Smooth muscle cell (in vitro differentiated cells): ENCODE results near the gene CDC5L. TPM values are rescaled to one million over a fixed set of nuclear protein-coding genes. Genes with fewer than 3 reads are reported as not detected.
A peak's percentile ranks its signal among the peaks of the same experiment; 100 is the strongest.

ENCODE experiments used
- DNase-seq: peaks from one replicate; lab custom pipeline; 2025; ENCODE audit not compliant: unreplicated experiment; lab: John Stamatoyannopoulos, UW
- H2AFZ ChIP-seq: fragments of 200-600 bp; sonication (generic); 2 replicates; pipeline ENCODE4 v1.6.0; 2016; ENCODE audit warnings: antibody characterized with exemption, low read depth, mild to moderate bottlenecking
- H3F3A ChIP-seq: fragments of 200-600 bp; sonication (generic); 2 replicates; pipeline ENCODE4 v1.6.0; 2017; ENCODE audit warnings: antibody characterized with exemption, low read depth
- H3K27ac ChIP-seq: fragments of 200-600 bp; sonication (generic); 2 replicates; pipeline ENCODE4 v1.5.1; 2016; ENCODE audit warnings: low read depth, mild to moderate bottlenecking
- H3K27me3 ChIP-seq: fragments of 200-600 bp; sonication (generic); 2 replicates; pipeline ENCODE4 v1.6.1; 2016; ENCODE audit warnings: low read depth, mild to moderate bottlenecking
- H3K36me3 ChIP-seq: fragments of 200-600 bp; sonication (generic); 2 replicates; pipeline ENCODE4 v1.5.1; 2016; ENCODE audit warnings: low read depth
- H3K4me1 ChIP-seq: fragments of 200-600 bp; sonication (generic); 2 replicates; pipeline ENCODE4 v1.5.1; 2016; ENCODE audit warnings: low read depth
- H3K4me2 ChIP-seq: fragments of 200-600 bp; sonication (generic); 2 replicates; pipeline ENCODE4 v1.6.0; 2016; ENCODE audit warnings: mild to moderate bottlenecking
- H3K4me3 ChIP-seq: fragments of 200-600 bp; sonication (generic); 2 replicates; pipeline ENCODE4 v1.5.1; 2016; ENCODE audit warnings: mild to moderate bottlenecking
- H3K79me2 ChIP-seq: fragments of 200-600 bp; sonication (generic); 2 replicates; pipeline ENCODE4 v1.6.0; 2016; ENCODE audit warnings: low read depth, mild to moderate bottlenecking
- H3K9ac ChIP-seq: fragments of 200-600 bp; sonication (generic); 2 replicates; pipeline ENCODE4 v1.6.0; 2016; ENCODE audit warnings: low read depth
- H3K9me3 ChIP-seq: fragments of 200-600 bp; sonication (generic); replicated peaks from 2 replicates; pipeline ENCODE4 v1.5.1; 2016; ENCODE audit warnings: low read depth
- H4K20me1 ChIP-seq: fragments of 200-600 bp; sonication (generic); 2 replicates; pipeline ENCODE4 v1.6.0; 2016; ENCODE audit warnings: low read depth
- CTCF ChIP-seq: fragments of 200-600 bp; sonication (generic); IDR thresholded peaks from 2 replicates; pipeline ENCODE4 v1.5.1; 2017; ENCODE audit warnings: borderline replicate concordance, mild to moderate bottlenecking, antibody characterized with exemption; ENCODE audit not compliant: insufficient read depth, poor library complexity, severe bottlenecking
- WGBS: methylation state at CpG from one replicate; pipeline ENCODE4 v1.1.7; 2016; ENCODE audit warnings: low lambda C conversion rate; 5-methylcytosine and 5-hydroxymethylcytosine counted together
- polyA plus RNA-seq: library from polyadenylated mRNA; unstranded; fragments of >200 nt; fragmentation: Nextera tagmentation; extraction: Ambion mirVana; gene quantifications from 2 replicates; pipeline ENCODE4 v1.2.1, GENCODE V29; 2016
- total RNA-seq: library from RNA; depleted of rRNA; stranded (reverse); fragments of >200 nt; gene quantifications from 2 replicates; pipeline ENCODE4 v1.2.3, GENCODE V29; 2014

The CDC5L gene
- 27.5 and 29.7 TPM in 2 replicates for total RNA-seq
- 12.5 and 14.3 TPM in 2 replicates for polyA plus RNA-seq

DNA sequence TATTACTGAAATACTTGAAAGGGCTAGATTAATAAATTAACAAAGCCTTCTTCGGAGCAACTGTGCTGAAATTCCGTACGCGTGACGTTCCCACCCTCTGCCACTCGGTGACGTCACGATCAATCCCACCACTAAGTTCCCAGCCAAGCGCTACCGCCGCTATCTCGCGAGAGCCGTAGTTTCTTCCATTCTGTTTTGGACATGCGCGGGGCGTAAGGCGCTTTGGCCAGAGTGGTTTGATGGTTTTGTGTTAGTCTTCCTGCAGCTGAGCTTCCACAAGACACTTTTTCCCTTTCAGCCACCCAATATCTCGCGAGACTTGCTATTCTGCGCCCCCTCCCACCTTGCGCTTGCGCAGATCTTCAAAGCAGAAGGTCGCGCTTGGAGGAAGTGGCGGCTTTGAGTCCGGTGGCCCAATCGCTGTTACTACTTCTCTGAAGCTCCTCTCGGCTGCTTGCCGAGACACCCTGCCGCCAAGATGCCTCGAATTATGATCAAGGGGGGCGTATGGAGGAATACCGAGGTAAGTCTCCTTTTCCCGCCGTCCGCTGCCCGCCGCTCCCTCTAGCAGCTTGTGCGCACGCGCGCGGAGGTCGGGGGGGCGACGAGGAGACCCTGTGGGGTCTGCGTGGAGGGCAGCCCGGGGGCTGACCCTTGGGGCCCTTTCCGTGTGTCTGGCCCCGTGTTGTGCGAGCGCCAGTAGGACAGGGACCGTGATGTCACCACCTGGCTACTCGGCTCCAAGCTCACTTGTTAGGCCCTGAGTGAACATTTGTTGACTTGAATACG is at the start of gene CDC5L:
Gene CDC5L, plus strand, starts transcription at position 361 of the 789 bp plus-strand sequence. Its CDS starts 118 bp downstream, at position 479.
- Histone ChIP-seq H3K4me3 (peak within 1 kb of the TSS; percentile 71), H3K9ac (peak within 1 kb of the TSS; percentile 96), H3K79me2 (peaks cover 27% of the 10 kb centered on the region), H3K36me3 (peaks cover 5% of the 10 kb centered on the region), H3K9me3 (no peaks in the 10 kb centered on the region), H2AFZ (peak within 1 kb of the TSS; percentile 83), H3K27ac (peak within 1 kb of the TSS; percentile 93), H3F3A (peaks cover 4% of the 10 kb centered on the region), H3K4me2 (peak within 1 kb of the TSS; percentile 99), H3K27me3 (no peaks in the 10 kb centered on the region), H4K20me1 (peaks cover 41% of the 10 kb centered on the region), H3K4me1 (peaks cover 22% of the 10 kb centered on the region)
- WGBS: under 1% methylated on average over 56 of the region's 56 CpGs
- peak; percentile 92 for DNase-seq
- no peak for TF ChIP-seq CTCF

DNA sequence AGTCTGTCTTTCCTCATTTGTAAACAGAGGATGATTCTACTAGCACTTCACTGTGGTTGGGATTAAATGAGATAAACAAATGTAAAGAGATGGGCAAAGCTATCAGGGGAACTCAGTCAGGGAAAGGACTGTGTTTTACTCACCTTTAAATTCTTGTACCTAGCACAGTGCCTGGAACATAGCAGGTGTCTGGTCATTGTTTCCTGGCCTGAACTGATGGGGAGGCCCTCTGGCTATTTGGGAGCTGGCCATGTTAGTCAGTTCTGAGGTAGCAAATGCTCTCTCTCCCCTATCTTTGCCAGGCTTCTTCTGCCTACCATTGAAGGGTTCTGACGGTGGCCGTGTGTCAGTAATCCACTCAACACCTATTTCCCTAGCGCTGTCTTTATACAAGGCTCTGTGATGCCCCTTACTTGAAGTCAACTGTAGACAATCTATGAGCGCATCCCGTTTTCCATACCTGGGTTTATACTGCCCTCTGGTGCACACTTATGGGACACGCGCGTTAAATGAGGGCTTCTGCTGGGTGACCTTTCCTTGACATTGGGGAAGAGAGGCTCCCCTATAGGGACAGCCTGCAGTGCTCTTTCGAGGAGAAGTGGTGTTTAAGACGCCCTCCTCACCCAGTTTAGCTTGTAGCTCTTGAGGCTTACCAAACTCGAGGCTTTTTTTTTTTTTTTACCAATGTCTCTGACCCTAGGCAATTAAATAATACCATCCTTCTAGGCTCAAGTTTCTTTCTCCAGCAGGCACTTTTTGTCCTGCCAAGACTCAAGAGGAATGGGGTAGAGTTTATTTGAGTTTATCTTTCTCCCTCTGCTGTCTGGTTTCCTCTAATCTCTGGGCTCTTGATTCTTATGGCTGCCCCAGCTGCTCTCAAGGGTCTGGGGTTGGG is 49.0 kb upstream of the CDC5L start:
- peaks cover 42% of the 10 kb centered on the region for H3K27me3 ChIP-seq
- no peak overlapping the region for H2AFZ ChIP-seq
- H4K20me1 ChIP-seq: no peaks in the 10 kb centered on the region
- no peak for DNase-seq
- H3K9ac ChIP-seq: no peak overlapping the region
- no peak overlapping the region for H3K4me2 ChIP-seq
- no peak overlapping the region for H3K27ac ChIP-seq
- no peaks in the 10 kb centered on the region for H3K4me1 ChIP-seq
- no peaks in the 10 kb centered on the region for H3K9me3 ChIP-seq
- H3F3A ChIP-seq: no peaks in the 10 kb centered on the region
- WGBS: 6% methylated on average over 11 of the region's 11 CpGs
- no peaks in the 10 kb centered on the region for H3K36me3 ChIP-seq
- no peak overlapping the region for H3K4me3 ChIP-seq
- H3K79me2 ChIP-seq: no peaks in the 10 kb centered on the region
- peak; percentile 72 for TF ChIP-seq CTCF

DNA sequence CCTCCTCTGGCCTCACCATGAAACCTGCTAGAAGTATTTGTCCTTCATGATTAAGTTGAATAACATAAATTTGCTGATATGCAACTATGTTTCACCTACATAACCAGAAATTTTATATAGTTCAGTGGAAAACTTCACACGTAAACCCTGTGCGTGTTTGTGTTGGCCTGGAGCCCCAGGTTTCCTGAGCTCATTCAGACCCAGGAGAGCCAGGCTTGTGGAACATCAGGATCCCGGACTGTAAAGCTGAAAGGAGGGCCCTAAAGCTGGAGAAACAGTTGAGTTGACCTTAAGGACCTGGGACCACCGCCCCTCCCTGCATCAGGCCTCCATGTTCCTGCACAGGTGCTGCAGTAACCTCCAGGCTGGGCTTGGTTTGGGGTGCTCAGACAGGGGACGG is 48.2 kb upstream of the CDC5L start:
- peaks cover 50% of the 10 kb centered on the region for H3K27me3 ChIP-seq
- H3K9ac ChIP-seq: no peak overlapping the region

More for the DNA sequence above, 48.2 kb upstream of the CDC5L start:
- no peak for TF ChIP-seq CTCF
- no peak overlapping the region for H3K4me3 ChIP-seq
- DNase-seq: no peak
- no peaks in the 10 kb centered on the region for H3K79me2 ChIP-seq
- no peaks in the 10 kb centered on the region for H4K20me1 ChIP-seq
- no peaks in the 10 kb centered on the region for H3K36me3 ChIP-seq
- H3K9me3 ChIP-seq: no peaks in the 10 kb centered on the region
- H3K4me1 ChIP-seq: no peaks in the 10 kb centered on the region
- no peak overlapping the region for H3K4me2 ChIP-seq
- no peak overlapping the region for H3K27ac ChIP-seq
- H3F3A ChIP-seq: no peaks in the 10 kb centered on the region
- no peak overlapping the region for H2AFZ ChIP-seq
- 87% methylated on average over 5 of the region's 5 CpGs for WGBS
